HepG2 (cell line): ENCODE results near the gene DNAJC13. TPM values are rescaled to one million over a fixed set of nuclear protein-coding genes. Genes with fewer than 3 reads are reported as not detected.

Source experiments
- ATF7-NPFF ChIP-seq: sonication (generic); formaldehyde crosslinking; IDR thresholded peaks from 2 replicates; pipeline ENCODE4 v1.8.1; 2023; ENCODE audit warnings: mild to moderate bottlenecking, low read depth, missing genetic modification reagents, moderate library complexity
- CHD2 ChIP-seq: IDR thresholded peaks from 2 replicates; pipeline ENCODE4 v1.6.1; 2011; ENCODE audit warnings: low read depth, low read length, improper control_type of control experiment
- EZH2 ChIP-seq: conservative IDR thresholded peaks from 2 replicates; pipeline ENCODE4 v1.6.1; 2012; ENCODE audit warnings: mild to moderate bottlenecking, low read depth, low read length, moderate library complexity
- FOSL2 ChIP-seq: sonication (generic); formaldehyde crosslinking; IDR thresholded peaks from 2 replicates; pipeline ENCODE4 v1.4.0; 2020; ENCODE audit warnings: missing genetic modification reagents
- FOXP1 ChIP-seq, 2 experiments: fragments of 450-650 bp in 1 of 2; IDR thresholded peaks; 2 replicates each; pipeline ENCODE4 v1.6.1; 2017 to 2018; ENCODE audit warnings: antibody characterized with exemption in 1 of 2
- GATAD2A ChIP-seq: IDR thresholded peaks from 2 replicates; pipeline ENCODE4 v1.6.1; 2016
- GPBP1L1 ChIP-seq: sonication (generic); formaldehyde crosslinking; IDR thresholded peaks from 2 replicates; pipeline ENCODE4 v1.5.0; 2020; ENCODE audit warnings: mild to moderate bottlenecking, missing genetic modification reagents
- GRHL1 ChIP-seq: sonication (generic); formaldehyde crosslinking; conservative IDR thresholded peaks from 2 replicates; pipeline ENCODE4 v1.8.0; 2022; ENCODE audit warnings: missing genetic modification reagents
- NR2F1 ChIP-seq, 2 experiments: fragments of 450-650 bp in 1 of 2; formaldehyde crosslinking in 1 of 2; IDR thresholded peaks; 2 replicates each; pipeline versions ENCODE4 v1.5.0 to v1.6.1; 2016 to 2020; ENCODE audit warnings: mild to moderate bottlenecking in 1 of 2, missing compliant biosample characterization in 1 of 2, missing genetic modification reagents in 1 of 2, moderate library complexity in 1 of 2
- ONECUT2 ChIP-seq: sonication (generic); formaldehyde crosslinking; IDR thresholded peaks from 2 replicates; pipeline ENCODE4 v1.4.0; 2020; ENCODE audit warnings: missing genetic modification reagents
- RELA ChIP-seq: sonication (generic); formaldehyde crosslinking; IDR thresholded peaks from 2 replicates; pipeline ENCODE4 v1.4.0; 2020; ENCODE audit warnings: missing genetic modification reagents
- REXO4 ChIP-seq: sonication (generic); formaldehyde crosslinking; IDR thresholded peaks from 2 replicates; pipeline ENCODE4 v1.8.0; 2022; ENCODE audit warnings: missing genetic modification reagents, mild to moderate bottlenecking, borderline replicate concordance
- SMAD9 ChIP-seq: sonication (generic); formaldehyde crosslinking; IDR thresholded peaks from 2 replicates; pipeline ENCODE4 v1.5.1; 2020; ENCODE audit warnings: mild to moderate bottlenecking, missing genetic modification reagents
- TOPORS ChIP-seq: sonication (generic); formaldehyde crosslinking; IDR thresholded peaks from 2 replicates; pipeline ENCODE4 v1.8.0; 2023; ENCODE audit warnings: mild to moderate bottlenecking, missing genetic modification reagents
- YEATS2 ChIP-seq: sonication (generic); formaldehyde crosslinking; IDR thresholded peaks from 2 replicates; pipeline ENCODE4 v1.4.0; 2020; ENCODE audit warnings: missing genetic modification reagents, borderline replicate concordance
- ZBED4 ChIP-seq: sonication (generic); formaldehyde crosslinking; IDR thresholded peaks from 2 replicates; pipeline ENCODE4 v1.4.0; 2020; ENCODE audit warnings: missing genetic modification reagents, borderline replicate concordance
- ZBTB44 ChIP-seq: sonication (generic); formaldehyde crosslinking; IDR thresholded peaks from 2 replicates; pipeline ENCODE4 v1.4.0; 2020; ENCODE audit warnings: missing genetic modification reagents
- ZNF205 ChIP-seq: IDR thresholded peaks from 2 replicates; pipeline ENCODE4 v1.6.1; 2018; ENCODE audit warnings: missing biosample characterization, missing genetic modification reagents
- ZNF251 ChIP-seq: sonication (generic); formaldehyde crosslinking; IDR thresholded peaks from 2 replicates; pipeline ENCODE4 v1.9.0; 2021; ENCODE audit warnings: mild to moderate bottlenecking, missing genetic modification reagents
- ZNF335 ChIP-seq: sonication (generic); formaldehyde crosslinking; IDR thresholded peaks from 2 replicates; pipeline ENCODE4 v1.4.0; 2020; ENCODE audit warnings: missing genetic modification reagents
- ZNF430 ChIP-seq: sonication (generic); formaldehyde crosslinking; IDR thresholded peaks from 2 replicates; pipeline ENCODE4 v1.9.0; 2021; ENCODE audit warnings: mild to moderate bottlenecking, missing genetic modification reagents
- ZNF547 ChIP-seq: sonication (generic); formaldehyde crosslinking; IDR thresholded peaks from 2 replicates; pipeline ENCODE4 v1.5.1; 2020; ENCODE audit warnings: mild to moderate bottlenecking, missing genetic modification reagents
- polyA plus RNA-seq, 8 experiments: library from polyadenylated mRNA; depleted of rRNA in 3 of 8; stranded (reverse) in 7 of 8; unstranded in 1 of 8; fragments of >200 nt; fragmentation: Illumina TruSeq in 4 of 8; extraction: Trizol in 4 of 8; gene quantifications; 2 replicates each; pipeline versions ENCODE4 v1.2.1 to v1.2.3, GENCODE V29; 2011 to 2016; ENCODE audit warnings: low read depth in 4 of 8, missing spikeins in 1 of 8, mixed read lengths in 1 of 8; ENCODE audit not compliant: insufficient read depth in 1 of 8
- total RNA-seq, 5 experiments: library from RNA; depleted of rRNA; stranded (reverse); fragments of >200 nt; fragmentation: Illumina TruSeq; extraction: Trizol; gene quantifications; 2 replicates each; pipeline ENCODE4 v1.2.3, GENCODE V29; 2016; ENCODE audit warnings: low read depth in 1 of 5

DNAJC13 gene
- total and polyA plus RNA-seq, 2 of the 13 experiments (the other 11 are each of a cell fraction or from before 2014, with no cell fraction given) = 9.1 to 26.2 TPM

- TF ChIP-seq ZBED4 (CRISPR knock-in tag) = no peak
- TF ChIP-seq EZH2 = no peak
- TF ChIP-seq FOSL2 (CRISPR knock-in tag) = no peak; the same call in 1 of the 2 replicates
- TF ChIP-seq ZNF335 (CRISPR knock-in tag) = no peak
- peak; percentile 18; the same call in 1 of the 2 replicates for TF ChIP-seq YEATS2 (CRISPR knock-in tag)
- no peak for TF ChIP-seq ZNF430 (CRISPR knock-in tag)
- TF ChIP-seq FOXP1 (IDR thresholded peaks at IDR 0.05) = no peak
- no peak for TF ChIP-seq FOXP1 (CRISPR knock-in tag; IDR thresholded peaks at IDR 0.05)
- no peak for TF ChIP-seq ZNF547 (CRISPR knock-in tag)
- no peak for TF ChIP-seq SMAD9
- no peak for TF ChIP-seq ONECUT2 (CRISPR knock-in tag)
- TF ChIP-seq CHD2 = no peak
- no peak for TF ChIP-seq ZNF205 (CRISPR knock-in tag)
- no peak for TF ChIP-seq ZBTB44 (CRISPR knock-in tag)
- TF ChIP-seq GPBP1L1 (CRISPR knock-in tag) = no peak
- TF ChIP-seq ATF7-NPFF (CRISPR knock-in tag) = 0 out of 2 replicates have a peak, but pooled peaks have one; percentile 41
- TF ChIP-seq NR2F1 (CRISPR knock-in tag; IDR thresholded peaks at IDR 0.05) = no peak
- TF ChIP-seq ZNF251 (CRISPR knock-in tag) = no peak
- peak; percentile 46; the same call in 1 of the 2 replicates for TF ChIP-seq TOPORS
- no peak for TF ChIP-seq REXO4 (CRISPR knock-in tag)
- TF ChIP-seq GATAD2A (CRISPR knock-in tag) = peak; percentile 43
- no peak for TF ChIP-seq GRHL1
- TF ChIP-seq RELA (CRISPR knock-in tag) = no peak
These were observed at the start of gene DNAJC13 (continued) for GRCh38 chr3:132416807-132417694.
